IMR-90 (cell line): ENCODE results near the gene ZNF853. TPM values are rescaled to one million over a fixed set of nuclear protein-coding genes. Genes with fewer than 3 reads are reported as not detected.

Experiments
- ATAC-seq: fragments of 200-7000 bp; cut with Tn5 transposase; 2 replicates; pipeline ENCODE4 v1.9.1; 2020; ENCODE audit warnings: low read depth, mild to moderate bottlenecking, moderate library complexity
- BruUV-seq: library from RNA; stranded (reverse); fragments of 400-500 nt; replicated peaks from 2 replicates; lab custom pipeline; 2021; lab: Mats Ljungman, UMichigan
- CTCF ChIA-PET: fragments of 300-600 bp; formaldehyde crosslinking; extraction: SDS; loops from one replicate; lab custom pipeline; 2021; ENCODE audit warnings: antibody characterized with exemption; lab: Yijun Ruan, JAX
- POLR2A ChIA-PET: fragments of 300-600 bp; sonication (Branson Sonifier 250); formaldehyde crosslinking; loops from one replicate; lab custom pipeline; 2022; ENCODE audit warnings: antibody characterized with exemption; ENCODE audit not compliant: unreplicated experiment; lab: Charles Lee
- DNase-seq: peaks from one replicate; pipeline ENCODE4 v3.0.0; 2013
- H2AFZ ChIP-seq: replicated peaks from 2 replicates; pipeline ENCODE3; 2013; ENCODE audit warnings: low read length, mild to moderate bottlenecking; ENCODE audit not compliant: poor library complexity
- H2AK5ac ChIP-seq: 2 replicates; pipeline ENCODE4 v1.6.1; 2013; ENCODE audit warnings: low read depth, low read length, inconsistent platforms
- H2AK9ac ChIP-seq: replicated peaks from 2 replicates; pipeline ENCODE3; 2013; ENCODE audit warnings: mild to moderate bottlenecking, low read depth, low read length, moderate library complexity; ENCODE audit not compliant: poor library complexity
- H2BK120ac ChIP-seq: 2 replicates; pipeline ENCODE4 v1.6.1; 2013; ENCODE audit warnings: low read depth, low read length, inconsistent platforms
- H2BK15ac ChIP-seq: 3 replicates; pipeline ENCODE4 v1.6.1; 2013; ENCODE audit warnings: low read depth, low read length, inconsistent platforms
- H2BK20ac ChIP-seq: 2 replicates; pipeline ENCODE4 v1.6.1; 2013; ENCODE audit warnings: low read depth, mild to moderate bottlenecking, inconsistent platforms, low read length, moderate library complexity
- H2BK5ac ChIP-seq: 2 replicates; pipeline ENCODE4 v1.6.1; 2013; ENCODE audit warnings: mild to moderate bottlenecking, low read depth, low read length, inconsistent platforms; ENCODE audit not compliant: poor library complexity, severe bottlenecking
- H3K14ac ChIP-seq: replicated peaks from 2 replicates; pipeline ENCODE4 v1.6.1; 2013; ENCODE audit warnings: low read depth, low read length, inconsistent platforms
- H3K18ac ChIP-seq: 2 replicates; pipeline ENCODE4 v1.6.1; 2013; ENCODE audit warnings: low read depth, low read length, control low read depth
- H3K23ac ChIP-seq: 2 replicates; pipeline ENCODE4 v1.6.1; 2013; ENCODE audit warnings: low read depth, low read length, inconsistent platforms
- H3K27ac ChIP-seq: 2 replicates; pipeline ENCODE4 v1.5.1; 2013; ENCODE audit warnings: mild to moderate bottlenecking, control low read depth, low read length; ENCODE audit not compliant: insufficient read depth
- H3K27me3 ChIP-seq: 2 replicates; pipeline ENCODE4 v1.6.1; 2013; ENCODE audit warnings: low read length; ENCODE audit not compliant: control insufficient read depth, insufficient read depth
- H3K36me3 ChIP-seq: 2 replicates; pipeline ENCODE4 v1.6.1; 2013; ENCODE audit warnings: low read length, mixed read lengths; ENCODE audit not compliant: control insufficient read depth, insufficient read depth
- H3K4ac ChIP-seq: 2 replicates; pipeline ENCODE4 v1.6.1; 2013; ENCODE audit warnings: low read depth, low read length, inconsistent platforms
- H3K4me1 ChIP-seq: 2 replicates; pipeline ENCODE4 v1.6.1; 2013; ENCODE audit warnings: low read length, mixed read lengths; ENCODE audit not compliant: control insufficient read depth, insufficient read depth
- H3K4me2 ChIP-seq: 2 replicates; pipeline ENCODE4 v1.6.1; 2013; ENCODE audit warnings: low read depth, mild to moderate bottlenecking, control low read depth, low read length, moderate library complexity
- H3K4me3 ChIP-seq: 2 replicates; pipeline ENCODE4 v1.5.1; 2013; ENCODE audit warnings: low read depth, mild to moderate bottlenecking, control low read depth, low read length, moderate library complexity; ENCODE audit not compliant: insufficient read depth
- H3K56ac ChIP-seq: 2 replicates; pipeline ENCODE4 v1.6.1; 2013; ENCODE audit warnings: low read length, inconsistent platforms; ENCODE audit not compliant: insufficient read depth; ENCODE audit errors: extremely low read depth
- H3K79me1 ChIP-seq, 2 experiments: 2 replicates each; pipeline ENCODE4 v1.6.1; 2013; ENCODE audit warnings: low read length in 2 of 2, inconsistent platforms in 1 of 2, low read depth in 1 of 2
- H3K9ac ChIP-seq: 2 replicates; pipeline ENCODE4 v1.6.1; 2013; ENCODE audit warnings: low read depth, low read length, control low read depth
- H3K9me1 ChIP-seq: 2 replicates; pipeline ENCODE4 v1.6.1; 2013; ENCODE audit warnings: low read length, inconsistent platforms; ENCODE audit not compliant: insufficient read depth
- H3K9me3 ChIP-seq: 2 replicates; pipeline ENCODE4 v1.6.1; 2013; ENCODE audit warnings: low read length; ENCODE audit not compliant: control insufficient read depth, insufficient read depth
- H4K20me1 ChIP-seq: 2 replicates; pipeline ENCODE4 v1.6.1; 2013; ENCODE audit warnings: low read length, inconsistent platforms; ENCODE audit not compliant: insufficient read depth
- H4K5ac ChIP-seq: 2 replicates; pipeline ENCODE4 v1.6.1; 2013; ENCODE audit warnings: mild to moderate bottlenecking, low read depth, low read length, control low read depth
- H4K8ac ChIP-seq, 2 experiments: 2 replicates each; pipeline ENCODE4 v1.6.1; 2013; ENCODE audit warnings: low read depth in 2 of 2, low read length in 2 of 2, control low read depth in 1 of 2, inconsistent platforms in 1 of 2
- H4K91ac ChIP-seq: 2 replicates; pipeline ENCODE4 v1.6.1; 2013; ENCODE audit warnings: low read depth, low read length, inconsistent platforms; ENCODE audit not compliant: insufficient read depth
- CHD1 ChIP-seq: IDR thresholded peaks from 2 replicates; pipeline ENCODE4 v1.6.1; 2012; ENCODE audit warnings: low read depth, low read length, improper control_type of control experiment
- WGBS, 2 experiments: methylation state at CpG; one replicate each; pipeline versions ENCODE4 v1.1.5 to v1.1.7; 2013; ENCODE audit warnings: missing lambda C conversion rate in 2 of 2; ENCODE audit not compliant: insufficient read length in 1 of 2; ENCODE audit errors: extremely low coverage in 2 of 2; 5-methylcytosine and 5-hydroxymethylcytosine counted together
- dilution Hi-C: fragments of 300-500 bp; cut with HindIII; formaldehyde crosslinking; loops from one replicate; pipeline ENCODE4 v1.14.3; 2018; ENCODE audit warnings: low sequenced_read_pairs; ENCODE audit not compliant: unreplicated experiment
- in situ Hi-C: fragments of 300-500 bp; cut with MboI; formaldehyde crosslinking; loops from 3 replicates; pipeline ENCODE4 v1.14.3; 2019; ENCODE audit warnings: low sequenced_read_pairs, inconsistent platforms, mixed read lengths
- intact Hi-C: fragments of 100-400 bp; cut with micrococcal nuclease; formaldehyde crosslinking; loops from 2 replicates; pipeline ENCODE4 v1.10.0; 2022
- polyA plus RNA-seq, 3 experiments: library from polyadenylated mRNA; depleted of rRNA; stranded (reverse); fragments of >200 nt; gene quantifications; 2 replicates each; pipeline ENCODE4 v1.2.3, GENCODE V29; 2012; ENCODE audit warnings: low replicate concordance in 1 of 3
- total RNA-seq: library from RNA; depleted of rRNA; stranded (reverse); fragments of >200 nt; gene quantifications from 2 replicates; pipeline ENCODE4 v1.2.3, GENCODE V29; 2012
- TF ChIP-seq, protein P1 (sequence below): fragments of 150-350 bp; IDR thresholded peaks from 2 replicates; pipeline ENCODE4 v1.6.1; 2016; ENCODE audit warnings: low read depth, mild to moderate bottlenecking, low read length, moderate library complexity, borderline replicate concordance

ZNF853 gene
- total and polyA plus RNA-seq, 2 of the 4 experiments (the other 2 are of a cell fraction) = 3.4 TPM

DNA sequence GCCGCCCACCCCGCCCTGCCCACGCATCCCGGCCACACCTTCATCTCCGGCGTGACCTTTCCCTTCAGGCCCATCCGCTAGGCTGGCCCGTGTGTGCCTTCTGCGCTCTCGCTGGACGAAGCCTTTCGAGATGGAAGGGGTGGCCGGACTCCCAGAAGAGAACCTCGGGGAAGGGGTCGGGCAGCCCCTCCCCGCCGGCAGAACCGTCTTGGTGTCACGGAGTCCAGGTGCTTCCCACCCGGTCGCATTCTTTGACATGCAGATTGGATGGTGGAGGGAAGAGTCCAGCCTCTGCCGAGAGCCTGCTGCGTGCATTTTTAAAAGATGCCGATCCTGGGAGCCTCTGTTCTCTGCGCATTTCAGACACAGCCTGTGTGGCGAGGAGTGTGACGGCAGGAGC lies 7.3 kb upstream of the ZNF853 start:
- CTCF ChIA-PET = no interaction called here
- dilution Hi-C loops (no loop called here), in situ Hi-C loops (no loop called here), intact Hi-C loops (no loop called here)
- H4K91ac ChIP-seq = no peak overlapping the region
- no peak overlapping the region for H3K9ac ChIP-seq
- H3K9me1 ChIP-seq = no peaks in the 10 kb centered on the region
- no TSS peak for BruUV-seq
- DNase-seq (no peak), ATAC-seq (no peak)
- 0 out of 4 replicates have a peak, but pooled peaks cover 0 to 3% of the 10 kb centered on the region in 2 experiments for H3K79me1 ChIP-seq
- H2BK5ac ChIP-seq = no peak overlapping the region
- no peaks in the 10 kb centered on the region for H4K20me1 ChIP-seq
- H3K27ac ChIP-seq = no peak overlapping the region
- H3K18ac ChIP-seq = no peak overlapping the region
- H4K8ac ChIP-seq = no peak overlapping the region
- H3K36me3 ChIP-seq = peaks cover 21% of the 10 kb centered on the region; the same call in 1 of the 2 replicates
- H3K4me1 ChIP-seq = no peaks in the 10 kb centered on the region
- no peak overlapping the region for H2BK15ac ChIP-seq
- no peak overlapping the region for H2AK5ac ChIP-seq
- no peak overlapping the region for H4K5ac ChIP-seq
- H3K56ac ChIP-seq = no peak overlapping the region
- no peaks in the 10 kb centered on the region; the same call in 1 of the 2 replicates for H3K27me3 ChIP-seq
- H3K4me2 ChIP-seq = no peak overlapping the region
- WGBS, 2 experiments = 95% methylated on average over 15 of the region's 27 CpGs; no CpG with 5 or more reads in 1 of the 2 experiments
- no peak overlapping the region for H3K14ac ChIP-seq
- no peak overlapping the region for H2AK9ac ChIP-seq
- TF ChIP-seq CHD1 = no peak
- TF ChIP-seq, protein P1, sequence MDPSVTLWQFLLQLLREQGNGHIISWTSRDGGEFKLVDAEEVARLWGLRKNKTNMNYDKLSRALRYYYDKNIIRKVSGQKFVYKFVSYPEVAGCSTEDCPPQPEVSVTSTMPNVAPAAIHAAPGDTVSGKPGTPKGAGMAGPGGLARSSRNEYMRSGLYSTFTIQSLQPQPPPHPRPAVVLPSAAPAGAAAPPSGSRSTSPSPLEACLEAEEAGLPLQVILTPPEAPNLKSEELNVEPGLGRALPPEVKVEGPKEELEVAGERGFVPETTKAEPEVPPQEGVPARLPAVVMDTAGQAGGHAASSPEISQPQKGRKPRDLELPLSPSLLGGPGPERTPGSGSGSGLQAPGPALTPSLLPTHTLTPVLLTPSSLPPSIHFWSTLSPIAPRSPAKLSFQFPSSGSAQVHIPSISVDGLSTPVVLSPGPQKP = no peak
- no peak overlapping the region for H2BK120ac ChIP-seq
- no peak overlapping the region for H3K4me3 ChIP-seq
- H3K23ac ChIP-seq = no peak overlapping the region
- no peak overlapping the region for H2BK20ac ChIP-seq
- POLR2A ChIA-PET = no interaction called here
- no peak overlapping the region for H3K4ac ChIP-seq
- H2AFZ ChIP-seq = no peak overlapping the region
- no peaks in the 10 kb centered on the region for H3K9me3 ChIP-seq
